Hematopoietic multipotent progenitor cell treated with erythropoietin and hydrocortisone succinate and interleukin-3 and kit ligand, for 15 days (in vitro differentiated cells): ENCODE data around the gene COX19.

Source experiments
- DNase-seq: peaks from one replicate; pipeline ENCODE4 v3.0.0-alpha.2; 2015; ENCODE audit warnings: low spot score

The COX19 gene

GRCh38 chr7:991729-992656 lies 16.6 kb upstream of the COX19 start:
- DNase-seq = no peak

GRCh38 chr7:990933-991728 lies 15.8 kb upstream of the COX19 start:
- DNase-seq = no peak

GRCh38 chr7:990352-990932 lies 15.1 kb upstream of the COX19 start:
- DNase-seq = no peak

- DNase-seq = no peak
Measured at GRCh38 chr7:988963-989529, 13.7 kb upstream of the COX19 start.

GRCh38 chr7:988426-988911 lies 13.1 kb upstream of the COX19 start:
- no peak for DNase-seq

- no peak for DNase-seq
Measured at GRCh38 chr7:987909-988308, 12.6 kb upstream of the COX19 start.

GRCh38 chr7:986766-987751 lies 11.7 kb upstream of the COX19 start:
- no peak for DNase-seq

GRCh38 chr7:985915-986741 lies 10.8 kb upstream of the COX19 start:
- DNase-seq = no peak

GRCh38 chr7:985127-985416 lies 9.7 kb upstream of the COX19 start:
- DNase-seq = no peak

- no peak for DNase-seq
Measured at GRCh38 chr7:984361-985126, 9.2 kb upstream of the COX19 start.

GRCh38 chr7:983616-984071 lies 8.3 kb upstream of the COX19 start:
- no peak for DNase-seq

GRCh38 chr7:983004-983615 lies 7.8 kb upstream of the COX19 start, which contains the start of gene CYP2W1:
Gene CYP2W1, plus strand, starts transcription at chr7:983181. Its CDS starts 31 bp downstream, at chr7:983212.
- no peak for DNase-seq

- no peak for DNase-seq
Measured at GRCh38 chr7:982511-983003, 7.2 kb upstream of the COX19 start.

- no peak for DNase-seq
Measured at GRCh38 chr7:981793-982510, 6.6 kb upstream of the COX19 start.

- no peak for DNase-seq
Measured at GRCh38 chr7:979886-980571, 4.7 kb upstream of the COX19 start.

GRCh38 chr7:979151-979550 lies 3.8 kb upstream of the COX19 start:
- no peak for DNase-seq

- no peak for DNase-seq
Measured at GRCh38 chr7:978416-979091, 3.2 kb upstream of the COX19 start.
